Nephron progenitor cell (in vitro differentiated cells): ENCODE measurements around the gene RARA.
A peak's percentile ranks its signal among the peaks of the same experiment; 100 is the strongest.
"Not testable (repeated sequence)": the region's sequence is repeated elsewhere in the genome, so short reads cannot be mapped to it uniquely, and the experiment has no call there.

ENCODE experiments used
- DNase-seq: peaks from one replicate; pipeline ENCODE4 v3.0.0; 2021
- H3K27ac Mint-ChIP-seq: 2 replicates; pipeline ENCODE4 v1.8.0; 2021; ENCODE audit warnings: mild to moderate bottlenecking, moderate library complexity, mixed read lengths
- H3K27me3 Mint-ChIP-seq: 2 replicates; pipeline ENCODE4 v1.8.0; 2021; ENCODE audit warnings: mild to moderate bottlenecking, low read depth, mixed read lengths; ENCODE audit not compliant: poor library complexity
- H3K36me3 Mint-ChIP-seq: 2 replicates; pipeline ENCODE4 v1.8.0; 2021; ENCODE audit warnings: low read depth, mixed read lengths
- H3K4me1 Mint-ChIP-seq: 2 replicates; pipeline ENCODE4 v1.8.0; 2021; ENCODE audit warnings: mixed read lengths
- H3K4me3 Mint-ChIP-seq: 2 replicates; pipeline ENCODE4 v1.8.0; 2021; ENCODE audit warnings: mild to moderate bottlenecking, moderate library complexity, mixed read lengths
- H3K9me3 Mint-ChIP-seq: 2 replicates; pipeline ENCODE4 v1.8.0; 2021; ENCODE audit warnings: mild to moderate bottlenecking, moderate library complexity, mixed read lengths
- CTCF ChIP-seq: fragments of 200-600 bp; sonication (generic); IDR thresholded peaks from 2 replicates; pipeline ENCODE4 v1.5.0; 2021; ENCODE audit warnings: antibody characterized with exemption

Gene RARA

GRCh38 chr17:40373324-40373723, 64.3 kb downstream of the RARA start:
- Mint-ChIP-seq H3K4me1 (no peaks in the 10 kb centered on the region), H3K9me3 (peaks cover 22% of the 10 kb centered on the region), H3K27ac (no peak overlapping the region), H3K4me3 (no peak overlapping the region), H3K27me3 (peaks cover 20% of the 10 kb centered on the region), H3K36me3 (no peaks in the 10 kb centered on the region)
- DNase-seq: no peak
- no peak for TF ChIP-seq CTCF

GRCh38 chr17:40373999-40374398, 65.0 kb downstream of the RARA start:
- H3K36me3 Mint-ChIP-seq: no peaks in the 10 kb centered on the region
- H3K4me1 Mint-ChIP-seq: no peaks in the 10 kb centered on the region
- H3K27ac Mint-ChIP-seq: no peak overlapping the region
- no peak for DNase-seq
- H3K4me3 Mint-ChIP-seq: no peak overlapping the region
- TF ChIP-seq CTCF: no peak
- peaks cover 22% of the 10 kb centered on the region for H3K9me3 Mint-ChIP-seq
- peaks cover 18% of the 10 kb centered on the region for H3K27me3 Mint-ChIP-seq

GRCh38 chr17:40374821-40375498, 66.0 kb downstream of the RARA start:
- Mint-ChIP-seq H3K36me3 (no peaks in the 10 kb centered on the region), H3K4me1 (no peaks in the 10 kb centered on the region), H3K27me3 (peaks cover 13% of the 10 kb centered on the region), H3K4me3 (no peak overlapping the region), H3K9me3 (peaks cover 22% of the 10 kb centered on the region), H3K27ac (no peak overlapping the region)
- no peak for TF ChIP-seq CTCF
- DNase-seq: no peak

GRCh38 chr17:40375786-40376185, 66.8 kb downstream of the RARA start:
- DNase-seq, H3K27ac Mint-ChIP-seq, H3K4me1 Mint-ChIP-seq, H3K36me3 Mint-ChIP-seq, H3K4me3 Mint-ChIP-seq: not testable (repeated sequence)
- peaks cover 10% of the 10 kb centered on the region for H3K27me3 Mint-ChIP-seq
- peaks cover 22% of the 10 kb centered on the region for H3K9me3 Mint-ChIP-seq

- DNase-seq, H3K27me3 Mint-ChIP-seq, H3K36me3 Mint-ChIP-seq, H3K4me3 Mint-ChIP-seq, H3K4me1 Mint-ChIP-seq: not testable (repeated sequence)
- H3K9me3 Mint-ChIP-seq: peaks cover 18% of the 10 kb centered on the region
- H3K27ac Mint-ChIP-seq: peak overlapping the region; percentile 71
These were observed 67.6 kb downstream of the RARA start for GRCh38 chr17:40376541-40376940.

GRCh38 chr17:40377832-40378231, 68.9 kb downstream of the RARA start:
- no peaks in the 10 kb centered on the region for H3K4me1 Mint-ChIP-seq
- peaks cover 3% of the 10 kb centered on the region for H3K27me3 Mint-ChIP-seq
- H3K9me3 Mint-ChIP-seq: peaks cover 9% of the 10 kb centered on the region

More at GRCh38 chr17:40377832-40378231, 68.9 kb downstream of the RARA start:
- H3K4me3 Mint-ChIP-seq: no peak overlapping the region
- no peak for DNase-seq
- H3K27ac Mint-ChIP-seq: no peak overlapping the region
- TF ChIP-seq CTCF: no peak
- H3K36me3 Mint-ChIP-seq: no peaks in the 10 kb centered on the region
